GM23338 (cell line): Measurements from ENCODE around the gene AMIGO1. TPM values are rescaled to one million over a fixed set of nuclear protein-coding genes. Genes with fewer than 3 reads are reported as not detected.

Experiments
- ATAC-seq: fragments of 200-7000 bp; cut with Tn5 transposase; 3 replicates; pipeline ENCODE4 v1.9.1; 2020
- DNase-seq: peaks from one replicate; pipeline ENCODE4 v3.0.0-alpha.2; 2015; ENCODE audit warnings: low spot score
- H2AFZ ChIP-seq: fragments of 200-600 bp; sonication (generic); 2 replicates; pipeline ENCODE4 v1.8.0; 2016; ENCODE audit warnings: antibody characterized with exemption, mild to moderate bottlenecking, moderate library complexity
- H3F3A ChIP-seq: fragments of 200-600 bp; sonication (generic); replicated peaks from 2 replicates; pipeline ENCODE4 v1.8.0; 2017; ENCODE audit warnings: antibody characterized with exemption, mixed run types, low read depth
- H3K27ac ChIP-seq: fragments of 200-600 bp; sonication (generic); 2 replicates; pipeline ENCODE4 v1.6.1; 2016; ENCODE audit warnings: low read depth
- H3K27me3 ChIP-seq: fragments of 200-600 bp; sonication (generic); 2 replicates; pipeline ENCODE4 v1.8.0; 2016; ENCODE audit warnings: mild to moderate bottlenecking, mixed run types, moderate library complexity; ENCODE audit not compliant: insufficient read depth
- H3K36me3 ChIP-seq: fragments of 200-600 bp; sonication (generic); 2 replicates; pipeline ENCODE4 v1.8.0; 2016; ENCODE audit warnings: mild to moderate bottlenecking; ENCODE audit not compliant: insufficient read depth
- H3K4me1 ChIP-seq: fragments of 200-600 bp; sonication (generic); 2 replicates; pipeline ENCODE4 v1.8.0; 2016; ENCODE audit warnings: mild to moderate bottlenecking, moderate library complexity; ENCODE audit not compliant: insufficient read depth
- H3K4me2 ChIP-seq: fragments of 200-600 bp; sonication (generic); 2 replicates; pipeline ENCODE4 v1.7.1; 2017; ENCODE audit warnings: mixed run types
- H3K4me3 ChIP-seq: fragments of 200-600 bp; sonication (generic); 2 replicates; pipeline ENCODE4 v1.6.1; 2016; ENCODE audit warnings: mixed run types
- H3K79me2 ChIP-seq: fragments of 200-600 bp; sonication (generic); replicated peaks from 2 replicates; pipeline ENCODE4 v1.8.0; 2017; ENCODE audit warnings: mild to moderate bottlenecking; ENCODE audit not compliant: insufficient read depth
- H3K9me2 ChIP-seq: fragments of 200-600 bp; sonication (generic); 2 replicates; pipeline ENCODE4 v1.8.0; 2017; ENCODE audit not compliant: insufficient read depth
- H4K20me1 ChIP-seq: fragments of 200-600 bp; sonication (generic); replicated peaks from 2 replicates; pipeline ENCODE4 v1.8.0; 2017; ENCODE audit warnings: mild to moderate bottlenecking; ENCODE audit not compliant: insufficient read depth
- H3K27ac Mint-ChIP-seq: 2 replicates; pipeline ENCODE4 v1.8.0; 2020; ENCODE audit warnings: inconsistent platforms, mild to moderate bottlenecking, moderate library complexity, mixed read lengths
- H3K27me3 Mint-ChIP-seq: 3 replicates; pipeline ENCODE4 v1.8.0; 2022; ENCODE audit warnings: low read depth, mild to moderate bottlenecking, moderate library complexity, mixed read lengths, inconsistent platforms; ENCODE audit not compliant: insufficient read depth, poor library complexity
- H3K36me3 Mint-ChIP-seq: 3 replicates; pipeline ENCODE4 v1.8.0; 2021; ENCODE audit warnings: low read depth, mild to moderate bottlenecking, inconsistent platforms, moderate library complexity, mixed read lengths
- H3K4me1 Mint-ChIP-seq: 3 replicates; pipeline ENCODE4 v1.8.0; 2020; ENCODE audit warnings: mild to moderate bottlenecking, inconsistent platforms, mixed read lengths
- H3K4me3 Mint-ChIP-seq: 3 replicates; pipeline ENCODE4 v1.8.0; 2021; ENCODE audit warnings: moderate library complexity, mild to moderate bottlenecking, inconsistent platforms, mixed read lengths
- H3K9me3 Mint-ChIP-seq: 3 replicates; pipeline ENCODE4 v1.8.0; 2020; ENCODE audit warnings: moderate library complexity, mild to moderate bottlenecking, inconsistent platforms, mixed read lengths
- CREB1 ChIP-seq: fragments of 250-450 bp; sonication (Bioruptor Pico); IDR thresholded peaks from 2 replicates; pipeline ENCODE4 v1.5.0; 2020; ENCODE audit warnings: low read depth, mild to moderate bottlenecking, moderate library complexity
- ETS1 ChIP-seq: IDR thresholded peaks from 2 replicates; pipeline ENCODE4 v1.6.1; 2016; ENCODE audit warnings: antibody characterized with exemption
- EZH2 ChIP-seq: fragments of 200-600 bp; sonication (generic); IDR thresholded peaks from one replicate; pipeline ENCODE4 v1.8.0; 2017; ENCODE audit warnings: antibody characterized with exemption, mild to moderate bottlenecking, low read depth; ENCODE audit not compliant: unreplicated experiment
- NANOG ChIP-seq: IDR thresholded peaks from 2 replicates; pipeline ENCODE4 v1.6.1; 2016; ENCODE audit warnings: antibody characterized with exemption, borderline replicate concordance
- POLR2AphosphoS5 ChIP-seq: IDR thresholded peaks from 2 replicates; pipeline ENCODE4 v1.6.1; 2016; ENCODE audit warnings: antibody characterized with exemption, low read depth
- STAT1 ChIP-seq: IDR thresholded peaks from one replicate; pipeline ENCODE4 v1.6.1; 2016; ENCODE audit warnings: antibody characterized with exemption; ENCODE audit not compliant: unreplicated experiment
- ZNF114 ChIP-seq: fragments of 250-450 bp; sonication (Bioruptor Pico); IDR thresholded peaks from 2 replicates; pipeline ENCODE4 v1.5.0; 2020; ENCODE audit warnings: mild to moderate bottlenecking, moderate library complexity
- ZNF331 ChIP-seq: fragments of 250-450 bp; sonication (Bioruptor Pico); IDR thresholded peaks from 2 replicates; pipeline ENCODE4 v1.5.0; 2020; ENCODE audit warnings: low read depth, mild to moderate bottlenecking, moderate library complexity
- polyA plus RNA-seq: library from polyadenylated mRNA; unstranded; fragments of >200 nt; fragmentation: Nextera tagmentation; extraction: Ambion mirVana; gene quantifications from 2 replicates; pipeline ENCODE4 v1.2.1, GENCODE V29; 2016
- total RNA-seq: library from RNA; depleted of rRNA; stranded (reverse); fragments of >200 nt; shearing (Covaris generic); gene quantifications from 2 replicates; pipeline ENCODE4 v1.2.3, GENCODE V29; 2014

AMIGO1 gene
- total and polyA plus RNA-seq, 2 experiments from 2014 or later: 0.53 to 3.8 TPM

GRCh38 chr1:109485001-109485400, 24.5 kb downstream of the AMIGO1 start:
- no peak overlapping the region for H3K27ac Mint-ChIP-seq
- Histone ChIP-seq H3K27ac (peak overlapping the region; percentile 85; the same call in 1 of the 2 replicates), H3K9me2 (no peaks in the 10 kb centered on the region), H3K27me3 (peaks cover 10% of the 10 kb centered on the region; the same call in 1 of the 2 replicates), H3K4me2 (peak overlapping the region; percentile 100), H3F3A (peaks cover 8% of the 10 kb centered on the region; the same call in 1 of the 2 replicates), H2AFZ (peak overlapping the region; percentile 91), H3K79me2 (no peaks in the 10 kb centered on the region), H4K20me1 (no peaks in the 10 kb centered on the region), H3K4me3 (peak overlapping the region; percentile 94), H3K36me3 (no peaks in the 10 kb centered on the region), H3K4me1 (peaks cover 15% of the 10 kb centered on the region)
- TF ChIP-seq POLR2AphosphoS5 (no peak), CREB1 (CRISPR knock-in tag) (no peak), NANOG (no peak), EZH2 (no peak), ZNF114 (CRISPR knock-in tag) (no peak), ETS1 (no peak)
- ATAC-seq (no peak), DNase-seq (peak; percentile 39)
- peaks cover 19% of the 10 kb centered on the region; the same call in 2 of the 3 replicates for H3K36me3 Mint-ChIP-seq
- peaks cover 11% of the 10 kb centered on the region for H3K27me3 Mint-ChIP-seq
- no peaks in the 10 kb centered on the region; the same call in 2 of the 3 replicates for H3K9me3 Mint-ChIP-seq
- H3K4me3 Mint-ChIP-seq: peak overlapping the region; percentile 85
- H3K4me1 Mint-ChIP-seq: peaks cover 17% of the 10 kb centered on the region

DNA sequence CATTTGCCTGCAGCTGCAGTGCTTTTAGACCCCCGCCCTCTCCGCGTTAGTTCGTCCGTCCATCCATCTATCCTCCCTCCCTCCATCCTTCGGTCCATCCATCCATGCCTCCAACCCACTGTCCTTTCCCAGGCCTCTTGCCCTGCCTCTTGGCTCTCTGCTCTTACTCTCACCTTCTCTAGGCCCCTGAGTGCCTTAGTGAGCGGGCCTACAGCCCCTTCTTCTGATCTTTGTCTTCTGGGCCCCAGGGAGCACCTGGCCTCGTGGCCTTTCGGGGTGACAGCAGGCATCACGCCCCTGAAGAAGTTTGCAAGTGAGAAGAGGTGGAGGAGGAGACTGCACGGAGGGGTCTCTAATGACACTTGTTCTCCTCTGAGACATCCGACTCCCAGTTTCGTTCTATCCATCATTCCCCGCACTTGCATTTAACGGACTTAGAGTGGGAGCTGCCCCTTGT, 25.0 kb downstream of the AMIGO1 start:
- Mint-ChIP-seq H3K4me3 (peak overlapping the region; percentile 85), H3K36me3 (peaks cover 19% of the 10 kb centered on the region; the same call in 2 of the 3 replicates), H3K4me1 (peaks cover 19% of the 10 kb centered on the region), H3K9me3 (no peaks in the 10 kb centered on the region; the same call in 2 of the 3 replicates), H3K27me3 (peaks cover 11% of the 10 kb centered on the region), H3K27ac (no peak overlapping the region)
- H3F3A ChIP-seq: peaks cover 8% of the 10 kb centered on the region; the same call in 1 of the 2 replicates
- peak overlapping the region; percentile 94 for H3K4me3 ChIP-seq
- TF ChIP-seq NANOG (no peak), ZNF331 (no peak), CREB1 (CRISPR knock-in tag) (no peak), ZNF114 (CRISPR knock-in tag) (no peak), STAT1 (no peak), EZH2 (no peak)
- peaks cover 10% of the 10 kb centered on the region; the same call in 1 of the 2 replicates for H3K27me3 ChIP-seq
- ATAC-seq: peak; percentile 15
- no peaks in the 10 kb centered on the region for H3K9me2 ChIP-seq
- no peaks in the 10 kb centered on the region for H3K79me2 ChIP-seq
- peaks cover 15% of the 10 kb centered on the region for H3K4me1 ChIP-seq
- H4K20me1 ChIP-seq: no peaks in the 10 kb centered on the region
- peak; percentile 74 for DNase-seq
- peak overlapping the region; percentile 85 for H3K27ac ChIP-seq
- peak overlapping the region; percentile 100 for H3K4me2 ChIP-seq
- H2AFZ ChIP-seq: peak overlapping the region; percentile 91
- H3K36me3 ChIP-seq: no peaks in the 10 kb centered on the region
